GM19043 (cell line): Measurements from ENCODE around the gene SLC25A19.
"Not testable (repeated sequence)": the region's sequence is repeated elsewhere in the genome, so short reads cannot be mapped to it uniquely, and the experiment has no call there.

Experiments
- ATAC-seq: cut with Tn5 transposase; IDR thresholded peaks from one replicate; pipeline ENCODE4 v1.9.1; 2021; ENCODE audit warnings: low read depth; ENCODE audit not compliant: unreplicated experiment

SLC25A19 gene

DNA sequence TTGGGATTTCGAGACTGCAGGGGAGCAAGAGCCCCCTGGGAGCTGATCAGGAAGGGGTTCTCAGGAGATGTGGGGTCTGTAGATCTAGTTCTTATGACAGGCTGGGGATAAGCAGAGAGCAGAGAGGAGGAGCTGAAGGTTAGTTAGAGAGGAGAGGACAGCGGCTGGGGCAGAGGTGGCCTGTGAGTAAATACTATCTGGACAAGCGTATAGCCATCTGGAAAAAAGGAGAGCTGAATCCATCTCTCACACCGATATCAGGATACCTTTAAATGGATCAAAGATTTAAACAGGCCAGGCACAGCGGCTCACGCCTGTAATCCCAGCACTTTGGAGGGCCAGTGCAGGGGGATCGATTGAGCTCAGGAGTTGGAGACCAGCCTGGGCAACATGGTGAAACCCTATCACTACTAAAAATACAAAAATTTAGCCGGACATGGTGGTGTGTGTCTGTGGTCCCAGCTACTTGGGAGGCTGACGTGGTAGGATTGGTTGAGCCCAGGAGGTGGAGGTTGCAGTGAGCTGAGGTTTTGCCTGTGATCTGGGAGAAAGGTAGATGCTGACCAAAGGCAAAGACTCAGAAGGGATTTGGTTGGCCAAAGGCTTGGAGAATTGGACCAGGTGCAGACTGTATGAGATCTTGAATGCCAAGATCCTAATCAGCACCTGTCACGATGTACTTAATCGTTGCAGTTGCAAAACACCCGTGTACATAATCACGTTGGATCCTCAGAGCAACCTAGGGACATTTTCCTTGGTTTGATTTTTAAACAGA is 18.9 kb upstream of the SLC25A19 start:
- ATAC-seq, result no peak

DNA sequence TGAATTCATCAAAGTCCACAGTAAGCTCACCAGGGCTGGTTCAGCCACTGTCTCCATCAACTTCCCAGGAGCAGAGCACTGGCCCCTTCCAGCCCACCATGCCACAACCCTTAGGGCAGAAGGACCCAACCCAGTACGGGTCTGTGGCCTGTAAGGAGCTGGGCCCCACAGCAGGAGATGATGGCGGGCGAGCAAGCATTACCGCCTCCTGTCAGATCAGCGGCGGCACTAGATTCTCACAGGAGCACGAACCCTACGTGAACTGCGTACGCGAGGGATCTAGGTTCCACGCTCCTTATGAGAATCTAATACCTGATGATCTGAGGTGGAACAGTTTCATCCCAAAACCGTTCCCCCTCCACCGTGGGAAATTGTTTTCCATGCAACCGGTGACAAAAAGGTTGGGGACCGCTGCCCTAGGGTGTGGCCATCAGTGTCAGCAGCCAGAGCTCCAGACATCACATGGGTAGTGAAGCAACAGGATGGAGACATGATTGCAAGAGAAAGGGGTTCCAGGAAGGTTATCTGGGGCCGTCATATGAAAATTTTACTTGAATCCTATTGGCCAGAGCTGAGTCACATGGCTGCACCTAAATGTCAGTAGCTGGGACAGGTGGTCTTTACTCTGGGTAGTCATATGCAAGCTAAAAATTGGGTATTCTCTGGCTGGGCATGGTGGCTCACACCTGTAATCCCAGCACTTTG is 12.4 kb upstream of the SLC25A19 start:
- ATAC-seq, result no peak

DNA sequence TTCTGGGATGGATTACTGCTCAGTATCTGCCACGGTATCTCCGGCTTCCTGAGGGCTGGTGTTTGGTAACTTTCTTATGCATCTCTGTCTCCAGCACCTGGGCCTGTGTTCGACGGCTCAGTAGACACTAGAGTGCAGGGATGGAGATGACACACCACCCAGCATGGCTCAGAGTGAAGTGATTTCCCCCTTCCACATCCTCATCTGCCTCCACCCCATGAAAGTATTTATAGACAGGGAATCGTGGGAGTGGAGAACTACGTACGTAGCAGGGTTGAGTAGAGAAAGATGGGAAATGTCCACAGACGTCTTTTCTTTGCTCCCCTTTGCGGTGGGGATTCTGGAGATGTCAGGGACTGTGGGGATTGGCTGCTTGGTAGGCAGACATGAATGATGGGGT is 11.8 kb upstream of the SLC25A19 start:
- no peak for ATAC-seq

DNA sequence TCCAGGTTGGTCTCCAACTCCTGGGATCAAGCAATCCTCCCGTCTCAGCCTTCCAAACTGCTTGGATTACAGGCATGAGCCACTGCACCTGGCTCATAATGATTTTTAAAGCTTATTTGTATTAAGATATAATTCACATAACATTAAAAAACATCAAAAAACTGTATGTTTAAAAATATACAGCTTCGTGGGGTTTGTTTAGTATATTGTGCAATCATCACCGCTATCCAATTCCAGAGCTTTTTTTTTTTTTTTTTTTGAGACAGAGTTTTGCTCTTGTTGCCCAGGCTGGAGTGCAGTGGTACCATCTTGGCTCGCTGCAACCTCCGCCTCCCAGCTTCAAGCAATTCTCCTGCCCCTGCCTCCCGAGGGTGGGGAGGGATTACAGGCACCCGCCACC is 11.0 kb upstream of the SLC25A19 start:
- no peak for ATAC-seq

DNA sequence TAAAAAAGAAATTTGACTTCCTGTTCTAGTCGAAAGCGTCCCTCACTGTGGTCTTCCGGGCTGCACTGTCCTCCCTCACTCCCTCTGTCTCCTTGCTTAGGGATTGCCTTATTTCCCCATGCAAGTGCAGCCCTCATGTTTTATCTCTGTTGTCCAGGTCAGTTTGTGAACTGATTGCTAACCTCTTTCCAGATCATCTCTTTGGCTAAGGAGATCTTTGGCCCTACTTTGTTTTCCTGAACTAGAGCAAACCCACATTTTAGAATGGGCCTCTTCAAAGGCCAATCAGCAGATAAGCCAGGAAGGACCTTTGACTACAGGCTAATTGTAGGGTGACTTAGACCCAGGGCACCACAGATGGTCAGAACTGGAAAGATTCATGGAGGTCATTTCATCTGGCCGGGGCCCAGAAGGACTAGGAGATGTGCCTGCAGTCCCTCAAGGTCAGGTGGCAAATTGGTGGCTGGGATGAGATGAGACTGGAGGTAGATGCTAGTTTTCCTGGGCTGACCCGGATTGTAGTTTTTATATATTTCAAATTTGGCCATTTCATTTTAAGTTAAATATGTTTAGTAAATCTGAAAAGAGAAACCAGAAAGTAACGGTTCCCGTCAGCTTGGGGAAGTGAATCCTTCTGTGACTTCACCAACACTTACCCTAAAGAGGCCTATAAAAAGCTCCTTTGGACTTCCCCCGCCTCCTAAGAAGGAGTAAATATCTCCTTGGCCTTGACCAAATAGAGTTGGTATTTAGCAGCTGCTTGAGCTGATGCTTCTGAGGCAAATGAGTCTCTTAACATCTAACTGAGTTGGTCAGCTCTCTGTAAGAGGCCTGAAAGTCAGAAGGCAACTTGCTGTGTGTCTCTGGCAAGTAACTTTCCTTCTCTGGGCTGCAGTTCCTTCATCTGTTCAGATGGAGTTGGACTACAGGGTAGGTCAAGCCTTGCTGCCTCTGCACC is 6.2 kb upstream of the SLC25A19 start:
- peak; percentile 65 for ATAC-seq

DNA sequence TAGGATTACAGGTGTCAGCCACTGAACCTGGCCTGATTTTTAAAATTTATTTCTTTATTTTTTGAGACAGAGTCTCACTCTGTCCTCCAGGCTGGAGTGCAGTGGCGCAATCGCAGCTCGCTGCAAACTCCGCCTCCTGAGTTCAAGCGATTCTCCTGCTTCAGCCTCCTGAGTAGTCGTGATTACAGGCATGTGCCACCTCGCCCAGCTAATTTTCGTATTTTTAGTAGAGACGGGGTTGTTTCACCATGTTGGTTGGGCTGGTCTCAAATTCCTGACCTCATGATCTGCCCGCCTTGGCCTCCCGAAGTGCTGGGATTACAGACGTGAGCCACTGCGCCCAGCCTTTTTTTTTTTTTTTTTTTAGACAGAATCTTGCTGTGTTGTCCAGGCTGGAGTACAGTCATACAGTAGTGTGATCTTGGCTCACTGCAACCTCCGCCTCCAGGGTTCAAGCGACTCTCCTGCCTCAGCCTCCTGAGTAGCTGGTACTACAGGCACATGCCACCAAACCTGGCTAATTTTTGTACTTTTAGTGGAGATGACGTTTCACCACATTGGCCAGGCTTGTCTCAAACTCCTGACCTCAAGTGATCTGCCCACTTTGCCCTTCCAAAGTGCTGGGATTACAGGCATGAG is 3.7 kb upstream of the SLC25A19 start:
- not testable (repeated sequence) for ATAC-seq

DNA sequence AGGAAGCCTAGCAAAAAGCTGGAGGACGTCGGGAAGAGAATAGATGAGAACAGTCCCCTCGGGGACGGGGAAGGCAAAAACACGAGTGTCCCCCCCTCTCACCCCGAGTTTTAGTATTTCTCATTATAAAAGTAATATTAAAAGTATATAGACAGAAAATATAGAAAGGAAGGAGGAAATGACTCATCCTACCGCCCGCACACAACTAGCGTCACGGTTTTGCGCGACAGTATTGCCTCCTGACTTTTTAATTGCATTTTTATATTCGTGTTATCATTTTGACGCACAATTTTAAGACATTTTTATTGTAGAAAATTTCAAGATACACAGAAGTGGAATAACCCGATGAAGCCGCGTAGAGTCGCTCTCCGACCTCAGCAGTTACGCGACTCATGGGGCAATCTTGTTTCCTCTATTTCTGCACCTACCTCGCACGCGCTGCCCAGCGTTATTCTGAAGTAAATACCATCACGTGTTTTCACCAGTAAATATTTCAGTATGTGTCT is 652 bp upstream of the SLC25A19 start:
- peak; percentile 8 for ATAC-seq

DNA sequence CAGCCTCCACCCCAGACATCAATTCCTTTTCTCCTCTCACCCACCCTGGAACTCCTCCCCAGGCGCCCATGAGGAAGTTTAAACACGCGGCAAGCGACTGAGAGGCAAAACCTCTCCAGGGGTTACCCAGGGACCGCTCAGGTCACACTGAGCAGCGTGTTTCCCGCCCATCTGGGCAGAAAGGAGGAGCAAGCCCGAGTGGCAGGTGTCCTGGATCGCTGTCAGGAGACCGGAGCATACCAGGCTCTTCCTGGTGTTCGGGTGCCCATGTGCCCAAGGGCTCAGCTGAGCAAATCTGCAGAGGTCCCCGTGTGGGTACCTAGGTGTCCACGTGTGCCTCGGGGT is 491 bp downstream of the SLC25A19 start:
- no peak for ATAC-seq

DNA sequence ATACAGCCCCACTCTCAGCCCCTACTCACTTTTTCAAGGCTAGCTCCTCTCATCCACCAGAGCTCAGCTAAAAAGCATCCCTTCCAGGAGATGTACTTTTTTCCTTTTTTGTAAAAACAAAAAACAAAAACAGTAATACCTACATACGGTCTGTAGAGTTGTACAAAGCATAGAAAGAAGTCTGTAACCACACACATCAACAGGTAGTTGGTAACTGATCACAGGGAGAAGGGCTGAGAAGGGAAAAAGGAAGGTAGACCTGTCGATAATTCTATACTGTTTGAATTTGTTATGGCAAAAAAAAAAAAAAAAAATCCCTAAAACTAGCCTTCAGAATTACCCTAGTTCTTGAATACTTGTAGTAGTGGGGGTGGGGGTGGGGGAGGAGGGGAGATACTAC is 874 bp downstream of the SLC25A19 start:
- ATAC-seq, result no peak

DNA sequence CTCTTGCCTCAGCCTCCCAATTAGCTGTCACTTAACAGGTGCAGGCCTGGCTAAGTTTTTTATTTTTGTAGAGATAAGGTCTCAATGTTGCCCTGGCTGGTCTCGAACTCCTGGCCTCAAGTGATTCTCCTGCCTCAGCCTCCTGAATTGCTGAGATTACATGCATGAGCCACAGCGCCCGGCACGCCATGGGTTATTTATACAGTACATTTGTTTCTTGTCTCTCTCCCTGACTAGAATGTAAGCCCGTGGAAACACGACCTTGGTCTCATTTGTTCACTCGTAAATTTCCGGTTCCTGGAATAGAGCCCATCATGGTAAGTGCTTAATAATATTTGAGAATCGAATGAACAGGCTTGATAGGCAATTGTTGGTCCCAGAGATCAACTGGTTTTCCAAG is 2.0 kb downstream of the SLC25A19 start:
- no peak for ATAC-seq

DNA sequence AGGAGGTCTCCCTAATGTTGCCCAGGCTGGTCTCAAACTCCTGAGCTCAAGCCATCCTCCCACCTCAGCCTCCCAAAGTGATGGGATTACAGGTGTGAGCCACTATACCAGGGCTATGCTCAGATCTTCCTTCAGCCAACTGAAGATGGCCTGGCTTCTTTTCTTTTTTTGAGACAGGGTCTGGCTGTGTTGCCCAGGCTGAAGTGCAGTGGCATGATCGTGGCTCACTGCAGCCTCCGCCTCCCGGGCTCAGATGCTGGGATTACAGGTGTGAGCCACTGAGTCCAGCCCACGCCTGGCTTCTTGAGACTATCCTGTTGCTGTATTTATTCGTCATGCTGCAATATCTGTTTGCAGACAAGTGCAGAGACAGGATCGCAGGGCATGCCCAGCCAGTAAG is 4.1 kb downstream of the SLC25A19 start:
- ATAC-seq, result no peak

DNA sequence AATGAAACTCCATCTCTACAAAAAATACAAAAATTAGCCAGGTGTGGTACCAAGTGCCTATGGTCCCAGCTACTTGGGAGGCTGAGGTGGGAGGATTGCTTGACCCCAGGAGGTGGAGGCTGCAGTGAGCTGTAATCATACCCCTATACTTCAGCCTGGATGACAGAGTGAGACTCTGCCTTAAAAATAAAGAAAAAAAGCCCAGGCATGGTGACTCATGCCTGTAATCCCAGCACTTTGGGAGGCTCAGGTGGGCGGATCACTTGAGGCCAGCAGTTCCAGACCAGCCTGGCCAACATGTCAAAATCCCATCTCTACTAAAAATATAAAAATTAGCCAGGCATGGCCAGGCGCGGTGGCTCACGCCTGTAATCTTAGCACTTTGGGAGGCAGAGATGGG is 9.0 kb downstream of the SLC25A19 start:
- not testable (repeated sequence) for ATAC-seq

DNA sequence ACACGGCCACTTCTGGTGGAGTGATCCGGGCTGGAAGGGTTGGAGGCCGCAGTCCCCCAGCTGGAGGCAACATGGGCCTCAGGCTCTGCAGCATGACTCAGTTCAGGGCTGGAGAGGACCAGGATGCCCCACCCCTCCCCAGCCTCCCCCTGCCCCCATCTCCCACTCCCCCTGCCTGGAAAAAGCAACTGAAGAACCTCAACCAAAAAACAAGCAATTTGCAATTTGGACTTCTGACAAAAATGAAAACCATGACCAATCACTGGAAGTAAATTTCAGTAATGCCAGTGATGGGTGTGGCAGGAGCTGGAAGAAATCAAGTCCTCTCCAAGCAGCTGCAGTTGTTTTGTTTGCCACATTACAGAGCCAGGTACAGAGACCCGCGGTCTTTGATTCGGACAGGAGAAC is 11.6 kb downstream of the SLC25A19 start:
- ATAC-seq, result no peak

DNA sequence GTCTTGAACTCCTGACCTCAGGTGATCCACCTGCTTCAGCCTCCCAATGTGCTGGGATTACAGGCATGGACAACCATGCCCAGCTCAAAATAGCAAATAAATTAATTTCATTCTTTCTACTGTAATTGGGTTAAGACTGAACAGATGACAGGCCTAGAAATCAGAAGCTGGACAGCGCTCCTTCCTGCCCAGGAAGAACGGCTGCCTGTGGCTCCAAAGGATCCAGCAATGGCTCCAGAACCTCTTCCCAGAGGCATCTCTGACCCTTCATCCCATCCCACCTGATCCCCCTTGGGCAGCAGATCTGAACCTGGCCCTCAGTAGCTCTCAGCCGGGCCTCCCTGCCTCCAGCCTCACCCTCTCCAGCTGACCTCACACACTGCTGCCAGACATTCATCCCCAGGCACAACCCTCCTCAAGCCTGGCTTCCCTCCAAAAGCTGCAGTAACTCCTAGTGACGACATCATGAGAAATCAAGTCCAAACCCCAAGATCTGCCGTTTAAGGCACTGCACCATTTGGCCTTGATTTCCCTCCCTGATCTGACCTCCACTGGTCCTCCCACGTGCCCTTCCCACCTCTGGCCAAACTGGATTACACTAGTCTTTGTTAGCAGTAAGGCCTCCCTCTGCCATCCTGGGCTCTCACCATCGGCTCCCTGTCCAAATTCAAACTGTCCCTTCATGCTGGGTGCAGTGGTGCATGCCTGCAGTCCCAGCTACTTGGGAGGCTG is 15.1 kb downstream of the SLC25A19 start:
- no peak for ATAC-seq

DNA sequence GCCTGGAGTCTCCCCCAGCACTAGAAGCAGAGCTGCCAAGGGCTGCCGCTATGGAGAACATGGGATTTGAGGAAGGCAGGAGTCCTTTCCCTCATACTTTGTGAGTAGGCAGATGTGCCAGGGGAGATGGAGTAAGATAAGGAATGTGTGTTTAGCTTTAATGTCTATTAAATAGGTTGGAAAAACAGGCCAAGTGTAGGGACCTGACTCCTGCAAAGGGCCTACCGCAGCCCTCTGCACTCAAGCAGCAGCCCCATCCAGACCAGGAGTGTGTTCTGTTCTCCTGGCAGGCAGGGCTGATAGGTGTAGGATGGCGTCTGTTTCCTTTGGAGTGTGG is 16.4 kb downstream of the SLC25A19 start:
- ATAC-seq, result no peak

DNA sequence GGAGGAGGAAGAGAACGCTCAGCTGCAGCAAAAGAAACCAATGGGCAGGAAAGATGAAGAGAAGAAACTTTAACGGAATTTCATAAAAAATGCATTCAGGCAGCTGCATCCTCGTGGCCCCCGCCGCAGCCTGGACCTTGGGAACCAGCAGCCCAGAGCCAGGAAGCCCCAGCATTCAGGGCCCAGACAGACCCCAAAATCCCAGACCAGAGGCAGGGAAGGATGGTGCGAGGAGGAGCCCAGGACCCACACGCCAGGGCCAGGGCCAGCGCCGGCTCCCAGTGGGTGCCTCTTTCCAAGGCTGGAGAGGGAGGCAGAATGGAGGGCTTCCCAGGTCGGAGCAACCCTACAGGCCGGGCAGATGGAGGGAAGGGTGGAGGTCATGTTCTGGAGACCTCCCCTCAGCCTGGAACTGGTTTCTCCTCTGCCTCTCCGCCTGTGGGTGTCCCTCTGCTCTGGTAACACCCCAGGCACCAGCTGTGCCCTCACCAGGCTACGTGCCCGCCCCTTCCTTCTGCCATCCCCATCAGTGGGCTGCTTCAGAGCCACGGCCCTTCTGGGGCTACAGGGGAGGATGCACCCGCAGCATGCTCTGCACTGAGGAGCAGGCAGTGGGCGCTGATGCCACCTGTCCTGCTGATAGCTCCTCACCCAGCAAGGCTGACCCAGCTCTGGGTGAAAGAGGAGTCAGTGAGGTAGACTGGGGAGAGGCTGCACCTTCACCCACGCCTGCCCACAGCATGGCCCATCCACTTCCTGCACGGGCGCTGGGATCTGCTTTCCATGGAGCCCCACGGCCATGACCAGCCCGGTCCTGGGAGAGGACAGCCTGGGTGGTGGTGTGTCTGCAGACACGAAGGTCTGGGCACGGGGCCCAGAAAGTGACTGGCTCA is 17.0 kb downstream of the SLC25A19 start:
- ATAC-seq, result no peak

DNA sequence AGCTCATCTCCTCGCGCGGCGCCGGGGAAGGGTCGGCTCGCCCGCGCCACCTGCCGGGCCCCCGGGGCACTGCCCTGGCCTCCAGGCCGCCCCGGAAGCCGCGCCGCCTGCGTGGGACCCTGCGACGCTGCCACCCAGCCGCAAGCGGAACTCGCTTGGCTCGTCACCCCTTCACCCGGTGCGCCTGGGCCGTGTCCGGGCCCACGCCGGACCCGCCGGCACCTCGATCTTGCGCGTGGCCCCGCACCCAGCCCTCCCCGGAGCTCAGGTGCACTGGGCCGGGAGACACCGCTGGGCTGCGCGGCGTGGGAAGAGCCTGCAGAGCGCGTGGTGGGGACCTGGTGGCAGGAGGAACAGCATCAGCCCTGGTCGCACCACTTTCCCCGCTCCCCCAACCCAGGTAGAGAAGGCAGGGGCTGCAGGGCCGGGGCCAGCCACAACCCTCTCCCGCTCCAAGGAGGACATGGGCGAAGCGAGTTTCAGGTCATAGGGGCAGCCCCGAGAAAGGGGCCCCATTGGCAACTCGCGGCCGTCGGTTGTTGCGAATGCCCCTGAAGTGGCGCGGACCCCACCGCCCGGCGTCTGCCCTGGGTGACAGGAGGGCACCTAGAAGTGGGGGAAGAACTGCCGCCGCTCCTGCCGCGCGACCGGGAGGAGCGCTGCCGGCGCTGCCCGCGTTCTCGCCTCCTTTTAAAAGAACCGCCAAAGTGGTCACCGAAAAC is 17.8 kb downstream of the SLC25A19 start:
- ATAC-seq, result peak; percentile 55

DNA sequence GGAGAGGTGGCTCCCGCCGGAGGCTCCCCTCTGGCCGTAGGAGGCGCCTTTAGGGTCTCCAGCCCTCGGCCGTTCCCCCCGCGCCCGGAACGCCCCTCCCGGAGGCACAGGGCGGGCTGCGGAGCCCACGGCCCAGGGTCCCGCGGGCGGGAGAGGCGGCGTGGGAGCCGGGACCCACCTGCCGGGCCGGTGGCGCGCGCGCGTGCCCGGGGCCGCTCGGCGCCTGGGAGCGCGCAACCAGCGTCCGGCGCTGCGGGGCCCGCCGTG is 18.3 kb downstream of the SLC25A19 start, which contains the start of gene MIF4GD:
TSS of gene MIF4GD (minus strand) at position 266 of the 267 bp plus-strand sequence. CDS start 1,036 bp downstream, outside the sequence.
- ATAC-seq, result no peak
